ENCODE data around the gene CFAP46. TPM values are rescaled to one million over a fixed set of nuclear protein-coding genes. Genes with fewer than 3 reads are reported as not detected.
A peak's percentile ranks its signal among the peaks of the same experiment; 100 is the strongest.

The CFAP46 gene
- total and polyA plus RNA-seq, 9 donors, result 0.50 to 22.4 (median 1.6) TPM; not detected in 1

- Histone ChIP-seq H3K36me3 (no peaks in the 10 kb centered on the region), H3K4me3 (no peak overlapping the region), H3K27me3 (no peaks in the 10 kb centered on the region), H3K4me1 (ENCODE audit: insufficient read depth) (no peaks in the 10 kb centered on the region), H3K9me3 (peaks cover 0 to 15% of the 10 kb centered on the region in 2 donors), H3K27ac (no peak overlapping the region)
- peak in 1 of 5 donors; percentile 8 for DNase-seq
- intact Hi-C loops (cut with DNase I), result no loop called here
- WGBS, 3 donors, result 78 to 83% (median 79%) methylated on average over 24 of the region's 24 CpGs
- no peak for TF ChIP-seq POLR2A (IDR thresholded peaks at IDR 0.05)
- no peak for TF ChIP-seq EP300 (IDR thresholded peaks at IDR 0.05)
- TF ChIP-seq, protein P1, sequence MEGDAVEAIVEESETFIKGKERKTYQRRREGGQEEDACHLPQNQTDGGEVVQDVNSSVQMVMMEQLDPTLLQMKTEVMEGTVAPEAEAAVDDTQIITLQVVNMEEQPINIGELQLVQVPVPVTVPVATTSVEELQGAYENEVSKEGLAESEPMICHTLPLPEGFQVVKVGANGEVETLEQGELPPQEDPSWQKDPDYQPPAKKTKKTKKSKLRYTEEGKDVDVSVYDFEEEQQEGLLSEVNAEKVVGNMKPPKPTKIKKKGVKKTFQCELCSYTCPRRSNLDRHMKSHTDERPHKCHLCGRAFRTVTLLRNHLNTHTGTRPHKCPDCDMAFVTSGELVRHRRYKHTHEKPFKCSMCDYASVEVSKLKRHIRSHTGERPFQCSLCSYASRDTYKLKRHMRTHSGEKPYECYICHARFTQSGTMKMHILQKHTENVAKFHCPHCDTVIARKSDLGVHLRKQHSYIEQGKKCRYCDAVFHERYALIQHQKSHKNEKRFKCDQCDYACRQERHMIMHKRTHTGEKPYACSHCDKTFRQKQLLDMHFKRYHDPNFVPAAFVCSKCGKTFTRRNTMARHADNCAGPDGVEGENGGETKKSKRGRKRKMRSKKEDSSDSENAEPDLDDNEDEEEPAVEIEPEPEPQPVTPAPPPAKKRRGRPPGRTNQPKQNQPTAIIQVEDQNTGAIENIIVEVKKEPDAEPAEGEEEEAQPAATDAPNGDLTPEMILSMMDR (IDR thresholded peaks at IDR 0.05), result no peak
Observed at GRCh38 chr10:132840698-132841614, 101.4 kb downstream of the CFAP46 start.

DNA sequence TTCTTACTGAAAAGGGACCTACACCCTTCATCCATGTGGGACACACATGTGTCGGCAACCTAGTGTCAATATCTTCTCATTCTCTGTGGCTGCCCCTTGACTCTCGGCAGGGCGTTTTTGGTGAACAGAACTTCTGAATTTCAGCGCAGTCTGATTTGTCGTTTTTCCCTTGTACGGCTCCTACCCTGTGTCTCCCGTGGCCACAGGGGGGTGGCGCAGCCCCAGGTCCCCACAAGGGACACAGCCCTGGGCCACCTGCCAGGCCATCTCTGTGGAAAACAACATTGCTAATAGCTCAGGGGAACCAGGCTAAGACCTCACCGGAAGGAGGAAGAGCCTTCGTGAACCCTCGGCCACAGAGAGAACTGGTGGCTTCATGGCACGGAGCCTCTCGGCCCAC lies 103.3 kb downstream of the CFAP46 start:
- Histone ChIP-seq H3K9me3 (peaks cover 0 to 15% of the 10 kb centered on the region in 2 donors), H3K27me3 (no peaks in the 10 kb centered on the region), H3K27ac (no peak overlapping the region), H3K4me1 (ENCODE audit: insufficient read depth) (no peaks in the 10 kb centered on the region), H3K36me3 (no peaks in the 10 kb centered on the region), H3K4me3 (no peak overlapping the region)
- TF ChIP-seq EP300 (IDR thresholded peaks at IDR 0.05) (no peak), POLR2A (IDR thresholded peaks at IDR 0.05) (no peak)
- DNase-seq, result peak in 1 of 5 donors; percentile 21
- 83 to 85% (median 84%) methylated on average over 13 of the region's 13 CpGs for WGBS, 3 donors
- intact Hi-C loops (cut with DNase I), result loop anchor here in 3 of 4 donors (5.0 to 10.0 kb wide), 2 partner anchors 286 to 288 kb away; no protein-coding TSS in a partner anchor

GRCh38 chr10:132838346-132838970 lies 103.9 kb downstream of the CFAP46 start:
- peaks cover 0 to 15% of the 10 kb centered on the region in 2 donors for H3K9me3 ChIP-seq
- DNase-seq, result peak in 1 of 5 donors; percentile 15
- no peaks in the 10 kb centered on the region for H3K36me3 ChIP-seq
- H3K4me3 ChIP-seq, result no peak overlapping the region
- 77 to 84% (median 83%) methylated on average over 20 to 21 of the region's 21 CpGs for WGBS, 3 donors
- TF ChIP-seq, protein P1 (IDR thresholded peaks at IDR 0.05), result no peak
- TF ChIP-seq EP300 (IDR thresholded peaks at IDR 0.05), result no peak
- TF ChIP-seq POLR2A (IDR thresholded peaks at IDR 0.05), result no peak
- H3K4me1 ChIP-seq (ENCODE audit: insufficient read depth), result no peaks in the 10 kb centered on the region
- no peak overlapping the region for H3K27ac ChIP-seq
- intact Hi-C loops (cut with DNase I), result loop anchor here in 3 of 4 donors (5.0 to 10.0 kb wide), 2 partner anchors 286 to 289 kb away; no protein-coding TSS in a partner anchor
- no peaks in the 10 kb centered on the region for H3K27me3 ChIP-seq

DNA sequence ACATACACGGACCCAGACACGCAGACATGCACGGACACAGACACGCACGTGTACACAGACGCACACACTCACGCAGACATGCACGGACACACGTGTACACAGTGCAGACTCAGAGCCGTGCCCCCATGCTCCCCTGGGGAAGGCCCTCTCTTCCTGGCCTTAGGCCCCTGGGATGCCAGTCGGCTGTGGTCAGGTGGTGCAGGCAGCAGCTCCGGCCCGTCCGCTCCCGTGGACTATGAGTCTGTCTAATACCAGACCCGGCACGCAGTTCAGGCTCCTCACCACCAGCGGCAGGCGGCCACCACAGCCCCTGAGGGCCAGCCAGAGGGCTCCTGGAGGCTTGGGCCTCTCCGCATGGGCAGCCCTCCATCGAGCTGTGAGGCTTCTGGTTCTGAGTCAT lies 104.5 kb downstream of the CFAP46 start:
- Histone ChIP-seq H3K27ac (no peak overlapping the region), H3K4me1 (ENCODE audit: insufficient read depth) (no peaks in the 10 kb centered on the region), H3K4me3 (no peak overlapping the region), H3K27me3 (no peaks in the 10 kb centered on the region), H3K36me3 (no peaks in the 10 kb centered on the region), H3K9me3 (peaks cover 0 to 15% of the 10 kb centered on the region in 2 donors)
- 68 to 79% (median 76%) methylated on average over 19 to 21 of the region's 21 CpGs for WGBS, 3 donors
- TF ChIP-seq POLR2A (IDR thresholded peaks at IDR 0.05) (no peak), EP300 (IDR thresholded peaks at IDR 0.05) (no peak)
- TF ChIP-seq, protein P1 (IDR thresholded peaks at IDR 0.05), result no peak
- peak in 2 of 5 donors; percentile 10 to 28 for DNase-seq
- intact Hi-C loops (cut with DNase I), result loop anchor here in 3 of 4 donors (5.0 to 10.0 kb wide), 2 partner anchors 287 to 289 kb away; no protein-coding TSS in a partner anchor

Measured in ovary (tissue), 9 donors.